Kidney epithelial cell (primary cell): ENCODE measurements around the gene ZNF362. TPM values are rescaled to one million over a fixed set of nuclear protein-coding genes. Genes with fewer than 3 reads are reported as not detected.

ENCODE experiments used
- DNase-seq: peaks from one replicate; pipeline ENCODE4 v3.0.0-alpha.2; 2010; ENCODE audit warnings: low read depth
- H3K27me3 ChIP-seq: 2 replicates; pipeline ENCODE4 v1.6.0; 2011; ENCODE audit warnings: low read length; ENCODE audit not compliant: control insufficient read depth, insufficient read depth
- H3K36me3 ChIP-seq: 2 replicates; pipeline ENCODE4 v1.5.1; 2011; ENCODE audit warnings: low read length; ENCODE audit not compliant: control insufficient read depth, insufficient read depth
- H3K4me3 ChIP-seq: 2 replicates; pipeline ENCODE4 v1.5.1; 2011; ENCODE audit warnings: low read depth, mild to moderate bottlenecking, control low read depth, low read length
- CTCF ChIP-seq: IDR thresholded peaks from 2 replicates; pipeline ENCODE4 v1.5.1; 2011; ENCODE audit warnings: mild to moderate bottlenecking, moderate library complexity, low read length, control low read depth, inconsistent platforms; ENCODE audit not compliant: insufficient read depth, poor library complexity, severe bottlenecking
- total RNA-seq: library from RNA; depleted of rRNA; stranded (reverse); fragments of >200 nt; gene quantifications from 2 replicates; pipeline ENCODE4 v1.2.3, GENCODE V29; 2015

The ZNF362 gene
- total RNA-seq, 1 donor from 2014 or later, result 26.0 TPM

GRCh38 chr1:33317946-33318345 lies 61.7 kb downstream of the ZNF362 start:
- Histone ChIP-seq H3K36me3 (peaks cover 3% of the 10 kb centered on the region), H3K27me3 (no peaks in the 10 kb centered on the region), H3K4me3 (no peak overlapping the region)
- TF ChIP-seq CTCF, result no peak
- no peak for DNase-seq

DNA sequence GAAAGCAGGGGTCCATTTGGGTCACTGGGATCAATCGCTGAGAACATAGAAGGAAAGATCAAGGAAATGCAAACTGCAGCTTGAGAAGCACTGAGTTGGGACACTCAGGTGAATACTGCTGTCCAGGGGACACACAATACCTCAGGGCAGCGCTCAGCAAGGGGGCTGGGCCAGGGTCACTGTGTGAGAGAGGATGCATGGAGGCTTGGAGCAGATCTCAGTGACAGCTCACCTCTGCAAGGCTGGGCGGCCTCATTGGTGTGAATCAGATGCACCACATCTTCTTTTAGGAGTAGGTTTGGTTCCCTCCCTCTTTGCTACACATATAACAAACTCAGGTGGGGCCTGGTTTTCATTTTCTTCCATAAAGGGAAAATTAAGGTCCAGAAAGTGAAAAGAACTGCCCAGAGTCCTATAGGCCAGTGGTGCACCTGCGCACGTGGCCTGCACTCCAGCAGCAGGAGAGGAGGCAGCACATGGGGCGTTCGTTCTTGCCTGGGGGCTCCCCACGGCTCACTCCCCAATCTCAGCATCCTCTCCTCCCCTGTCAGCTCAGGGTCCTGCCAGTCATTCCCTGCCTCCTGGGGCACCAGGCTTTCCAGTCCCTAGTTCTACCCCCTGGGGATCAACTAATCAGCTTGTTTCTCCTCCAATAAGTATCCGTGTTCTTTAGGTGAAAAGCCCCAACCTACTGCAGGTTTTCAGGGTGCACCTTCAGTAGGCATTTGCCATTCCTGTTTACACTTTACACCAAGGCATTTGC lies 63.1 kb downstream of the ZNF362 start:
- Histone ChIP-seq H3K4me3 (no peak overlapping the region), H3K27me3 (no peaks in the 10 kb centered on the region), H3K36me3 (peaks cover 8% of the 10 kb centered on the region)
- no peak for TF ChIP-seq CTCF
- DNase-seq, result no peak

- TF ChIP-seq CTCF, result no peak
- Histone ChIP-seq H3K4me3 (no peak overlapping the region), H3K27me3 (no peaks in the 10 kb centered on the region), H3K36me3 (peaks cover 12% of the 10 kb centered on the region)
- DNase-seq, result no peak
Measured at GRCh38 chr1:33319949-33320618, 63.8 kb downstream of the ZNF362 start.

GRCh38 chr1:33320619-33321165 lies 64.4 kb downstream of the ZNF362 start, which contains the start of gene A3GALT2:
Gene A3GALT2, minus strand, starts transcription at chr1:33321098. Its CDS starts 0 bp downstream, at chr1:33321098.
- H3K27me3 ChIP-seq, result no peaks in the 10 kb centered on the region
- no peak for TF ChIP-seq CTCF
- no peak within 1 kb of the TSS for H3K4me3 ChIP-seq
- peaks cover 12% of the 10 kb centered on the region for H3K36me3 ChIP-seq
- no peak for DNase-seq

GRCh38 chr1:33321178-33321577 lies 64.9 kb downstream of the ZNF362 start:
- Histone ChIP-seq H3K27me3 (no peaks in the 10 kb centered on the region), H3K36me3 (peaks cover 12% of the 10 kb centered on the region), H3K4me3 (no peak overlapping the region)
- no peak for TF ChIP-seq CTCF
- no peak for DNase-seq
